SK-N-SH (cell line): ENCODE data around the gene TACC2. TPM values are rescaled to one million over a fixed set of nuclear protein-coding genes. Genes with fewer than 3 reads are reported as not detected.

Experiments
- CTCF ChIA-PET: fragments of 300-600, 350-600 bp; formaldehyde crosslinking; extraction: SDS; loops from one replicate; lab custom pipeline; 2021; lab: Yijun Ruan, JAX
- POLR2A ChIA-PET: fragments of 350-600 bp; sonication (Branson Sonifier 250); formaldehyde crosslinking; extraction: SDS; loops from one replicate; lab custom pipeline; 2020; ENCODE audit warnings: antibody characterized with exemption, inconsistent platforms; lab: Yijun Ruan, JAX
- DNase-seq: peaks from one replicate; pipeline ENCODE4 v3.0.0; 2012
- H2AFZ ChIP-seq: fragments of 200-600 bp; sonication (generic); 2 replicates; pipeline ENCODE4 v1.8.1; 2016; ENCODE audit warnings: antibody characterized with exemption, mild to moderate bottlenecking, low read depth
- H3F3A ChIP-seq: fragments of 200-600 bp; sonication (generic); replicated peaks from 2 replicates; pipeline ENCODE3; 2016; ENCODE audit warnings: antibody characterized with exemption, mild to moderate bottlenecking; ENCODE audit not compliant: insufficient read depth
- H3K27ac ChIP-seq, 2 experiments: fragments of 200-500 bp in 1 of 2; fragments of 200-600 bp in 1 of 2; sonication (Bioruptor generic) in 1 of 2; sonication (generic), shearing (Covaris generic) in 1 of 2; 2 replicates each; pipeline versions ENCODE4 v1.5.1 to v1.6.1; 2014 to 2016; ENCODE audit warnings: low read depth in 2 of 2, inconsistent platforms in 1 of 2, low read length in 1 of 2, mild to moderate bottlenecking in 1 of 2, mixed read lengths in 1 of 2
- H3K27me3 ChIP-seq: fragments of 200-600 bp; sonication (generic), shearing (Covaris generic); 2 replicates; pipeline ENCODE4 v1.6.1; 2016; ENCODE audit warnings: mixed run types; ENCODE audit not compliant: insufficient read depth
- H3K36me3 ChIP-seq, 2 experiments: fragments of 200-500 bp in 1 of 2; fragments of 200-600 bp in 1 of 2; sonication (Bioruptor generic) in 1 of 2; sonication (generic) in 1 of 2; replicated peaks in 1 of 2; 2 replicates each; pipeline versions ENCODE3 to v1.5.1; 2014 to 2016; ENCODE audit warnings: low read length in 1 of 2, mild to moderate bottlenecking in 1 of 2; ENCODE audit not compliant: insufficient read depth in 2 of 2, control insufficient read depth in 1 of 2
- H3K4me1 ChIP-seq, 2 experiments: fragments of 200-500 bp in 1 of 2; fragments of 200-600 bp in 1 of 2; sonication (Bioruptor generic) in 1 of 2; sonication (generic), shearing (Covaris generic) in 1 of 2; 2 replicates each; pipeline versions ENCODE4 v1.5.1 to v1.6.1; 2014 to 2016; ENCODE audit warnings: low read depth in 1 of 2, low read length in 1 of 2, mixed run types in 1 of 2; ENCODE audit not compliant: insufficient read depth in 2 of 2, control insufficient read depth in 1 of 2
- H3K4me2 ChIP-seq: fragments of 200-600 bp; sonication (generic), shearing (Covaris generic); 2 replicates; pipeline ENCODE4 v1.6.1; 2017; ENCODE audit warnings: mixed run types
- H3K4me3 ChIP-seq, 2 experiments: fragments of 200-500 bp in 1 of 2; fragments of 200-600 bp in 1 of 2; sonication (Bioruptor generic) in 1 of 2; sonication (generic), shearing (Covaris generic) in 1 of 2; 2 replicates each; pipeline versions ENCODE4 v1.5.1 to v1.8.1; 2014 to 2016; ENCODE audit warnings: low read depth in 2 of 2, inconsistent platforms in 1 of 2, low read length in 1 of 2, mild to moderate bottlenecking in 1 of 2, mixed read lengths in 1 of 2, moderate library complexity in 1 of 2
- H3K79me2 ChIP-seq: fragments of 200-600 bp; sonication (generic); 2 replicates; pipeline ENCODE4 v1.8.1; 2017; ENCODE audit warnings: mild to moderate bottlenecking; ENCODE audit not compliant: insufficient read depth
- H3K9ac ChIP-seq: fragments of 200-600 bp; sonication (generic); 2 replicates; pipeline ENCODE4 v1.6.1; 2017; ENCODE audit warnings: mixed run types
- H3K9me2 ChIP-seq: fragments of 200-600 bp; sonication (generic); 2 replicates; pipeline ENCODE4 v1.6.1; 2017; ENCODE audit warnings: mixed run types
- H3K9me3 ChIP-seq: fragments of 200-600 bp; sonication (generic); 2 replicates; pipeline ENCODE4 v1.6.1; 2017; ENCODE audit warnings: mixed run types, mild to moderate bottlenecking, moderate library complexity
- H4K20me1 ChIP-seq: fragments of 200-600 bp; sonication (generic); 2 replicates; pipeline ENCODE4 v1.6.1; 2017; ENCODE audit warnings: mild to moderate bottlenecking, mixed run types; ENCODE audit not compliant: insufficient read depth
- CHD2 ChIP-seq: fragments of 150-350 bp; IDR thresholded peaks from 2 replicates; pipeline ENCODE4 v1.6.1; 2018; ENCODE audit warnings: low read length; ENCODE audit not compliant: partially characterized antibody
- CTCF ChIP-seq: fragments of 200-600 bp; sonication (generic); IDR thresholded peaks from 2 replicates; pipeline ENCODE4 v1.6.1; 2017; ENCODE audit warnings: antibody characterized with exemption, mild to moderate bottlenecking, moderate library complexity
- EZH2phosphoT487 ChIP-seq: fragments of 200-600 bp; sonication (generic); IDR thresholded peaks from 2 replicates; pipeline ENCODE4 v1.6.1; 2017; ENCODE audit warnings: low read depth, mixed run types, mild to moderate bottlenecking, antibody characterized with exemption, moderate library complexity, borderline replicate concordance
- FOSL2 ChIP-seq: IDR thresholded peaks from 2 replicates; pipeline ENCODE4 v1.4.0; 2012; ENCODE audit warnings: low read depth, mild to moderate bottlenecking, moderate library complexity, borderline replicate concordance
- GATA2 ChIP-seq: sonication (generic); formaldehyde crosslinking; IDR thresholded peaks from 2 replicates; pipeline ENCODE4 v1.5.0; 2020; ENCODE audit warnings: mild to moderate bottlenecking, missing genetic modification reagents
- MXI1 ChIP-seq: IDR thresholded peaks from 2 replicates; pipeline ENCODE4 v1.6.1; 2012; ENCODE audit warnings: mild to moderate bottlenecking, low read depth, low read length, improper control_type of control experiment
- NFIC ChIP-seq: IDR thresholded peaks from 2 replicates; pipeline ENCODE4 v1.4.0; 2012; ENCODE audit warnings: borderline replicate concordance
- REST ChIP-seq: IDR thresholded peaks from 2 replicates; pipeline ENCODE4 v1.6.1; 2012; ENCODE audit warnings: mild to moderate bottlenecking, low read depth, low read length, moderate library complexity
- RXRA ChIP-seq: IDR thresholded peaks from 2 replicates; pipeline ENCODE4 v1.4.0; 2012; ENCODE audit warnings: low read depth, mild to moderate bottlenecking, borderline replicate concordance
- TEAD4 ChIP-seq: IDR thresholded peaks from 2 replicates; pipeline ENCODE4 v1.4.0; 2012; ENCODE audit warnings: mild to moderate bottlenecking, borderline replicate concordance; ENCODE audit not compliant: insufficient read depth
- YY1 ChIP-seq: IDR thresholded peaks from 2 replicates; pipeline ENCODE4 v1.4.0; 2012; ENCODE audit warnings: low read depth, mild to moderate bottlenecking
- WGBS: methylation state at CpG from one replicate; pipeline ENCODE4 v1.1.6; 2017; ENCODE audit warnings: low lambda C conversion rate; 5-methylcytosine and 5-hydroxymethylcytosine counted together
- polyA plus RNA-seq, 3 experiments: library from polyadenylated mRNA; depleted of rRNA; stranded (reverse); fragments of >200 nt; gene quantifications; 2 replicates each; pipeline ENCODE4 v1.2.3, GENCODE V29; 2012
- TF ChIP-seq, protein P1 (sequence below): IDR thresholded peaks from 2 replicates; pipeline ENCODE4; 2012
- TF ChIP-seq, protein P2 (sequence below): IDR thresholded peaks from 2 replicates; pipeline ENCODE4 v1.4.0; 2012; ENCODE audit warnings: low read depth, borderline replicate concordance
- TF ChIP-seq, protein P3 (sequence below): fragments of 150-350 bp; IDR thresholded peaks from 2 replicates; pipeline ENCODE4 v1.6.1; 2016; ENCODE audit warnings: mild to moderate bottlenecking, low read depth, low read length

The TACC2 gene
- polyA plus RNA-seq, 1 of the 3 experiments (the other 2 are of a cell fraction): 8.8 TPM

DNA sequence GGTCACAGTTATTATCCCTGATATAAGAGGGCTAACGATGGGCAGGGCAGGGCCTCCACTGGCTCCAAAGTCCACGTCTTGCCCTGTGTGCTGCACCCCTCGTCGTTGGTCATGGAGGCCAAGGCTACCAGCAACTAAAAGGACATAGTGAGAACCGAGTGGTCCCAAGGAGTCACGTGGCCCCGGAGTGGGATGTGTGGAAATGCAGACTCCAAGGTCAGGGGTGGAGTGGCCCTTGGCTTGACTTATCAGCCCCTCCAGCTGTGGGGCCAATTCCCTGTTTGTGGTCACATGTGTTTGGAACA lies 312.8 kb downstream of the TACC2 start (continued):
- TF ChIP-seq REST (no peak), NFIC (no peak), GATA2 (no peak)
- TF ChIP-seq, protein P1, sequence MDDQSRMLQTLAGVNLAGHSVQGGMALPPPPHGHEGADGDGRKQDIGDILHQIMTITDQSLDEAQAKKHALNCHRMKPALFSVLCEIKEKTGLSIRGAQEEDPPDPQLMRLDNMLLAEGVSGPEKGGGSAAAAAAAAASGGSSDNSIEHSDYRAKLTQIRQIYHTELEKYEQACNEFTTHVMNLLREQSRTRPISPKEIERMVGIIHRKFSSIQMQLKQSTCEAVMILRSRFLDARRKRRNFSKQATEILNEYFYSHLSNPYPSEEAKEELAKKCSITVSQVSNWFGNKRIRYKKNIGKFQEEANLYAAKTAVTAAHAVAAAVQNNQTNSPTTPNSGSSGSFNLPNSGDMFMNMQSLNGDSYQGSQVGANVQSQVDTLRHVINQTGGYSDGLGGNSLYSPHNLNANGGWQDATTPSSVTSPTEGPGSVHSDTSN: no peak

GRCh38 chr10:122302315-122302714 lies 313.4 kb downstream of the TACC2 start:
- H3K27me3 ChIP-seq: no peaks in the 10 kb centered on the region
- H3K9me3 ChIP-seq: no peaks in the 10 kb centered on the region
- no peaks in the 10 kb centered on the region for H4K20me1 ChIP-seq
- WGBS: 75% methylated on average over 4 of the region's 4 CpGs
- H2AFZ ChIP-seq: no peak overlapping the region
- no peaks in the 10 kb centered on the region for H3K36me3 ChIP-seq
- ChIA-PET CTCF (interaction anchor here (1.0 to 3.0 kb wide), 5 partner anchors 17 to 263 kb away, joined by 3 to 22 read pairs (median 5); no protein-coding TSS in a partner anchor), POLR2A (no interaction called here)
- H3K4me3 ChIP-seq: no peak overlapping the region
- no peaks in the 10 kb centered on the region for H3K9me2 ChIP-seq
- TF ChIP-seq EZH2phosphoT487 (no peak), MXI1 (no peak), RXRA (no peak), CHD2 (no peak), FOSL2 (no peak), YY1 (no peak), TEAD4 (no peak), NFIC (no peak), GATA2 (no peak), CTCF (no peak)
- TF ChIP-seq, protein P2, sequence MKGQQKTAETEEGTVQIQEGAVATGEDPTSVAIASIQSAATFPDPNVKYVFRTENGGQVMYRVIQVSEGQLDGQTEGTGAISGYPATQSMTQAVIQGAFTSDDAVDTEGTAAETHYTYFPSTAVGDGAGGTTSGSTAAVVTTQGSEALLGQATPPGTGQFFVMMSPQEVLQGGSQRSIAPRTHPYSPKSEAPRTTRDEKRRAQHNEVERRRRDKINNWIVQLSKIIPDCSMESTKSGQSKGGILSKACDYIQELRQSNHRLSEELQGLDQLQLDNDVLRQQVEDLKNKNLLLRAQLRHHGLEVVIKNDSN: no peak
- TF ChIP-seq, protein P3, sequence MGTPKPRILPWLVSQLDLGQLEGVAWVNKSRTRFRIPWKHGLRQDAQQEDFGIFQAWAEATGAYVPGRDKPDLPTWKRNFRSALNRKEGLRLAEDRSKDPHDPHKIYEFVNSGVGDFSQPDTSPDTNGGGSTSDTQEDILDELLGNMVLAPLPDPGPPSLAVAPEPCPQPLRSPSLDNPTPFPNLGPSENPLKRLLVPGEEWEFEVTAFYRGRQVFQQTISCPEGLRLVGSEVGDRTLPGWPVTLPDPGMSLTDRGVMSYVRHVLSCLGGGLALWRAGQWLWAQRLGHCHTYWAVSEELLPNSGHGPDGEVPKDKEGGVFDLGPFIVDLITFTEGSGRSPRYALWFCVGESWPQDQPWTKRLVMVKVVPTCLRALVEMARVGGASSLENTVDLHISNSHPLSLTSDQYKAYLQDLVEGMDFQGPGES: no peak
- no peaks in the 10 kb centered on the region for H3F3A ChIP-seq
- no peaks in the 10 kb centered on the region for H3K79me2 ChIP-seq
- no peaks in the 10 kb centered on the region; a peak in 1 of 4 replicates for H3K4me1 ChIP-seq
- H3K9ac ChIP-seq: no peak overlapping the region
- H3K27ac ChIP-seq: no peak overlapping the region
- no peak for DNase-seq
- H3K4me2 ChIP-seq: no peak overlapping the region
